A549 (cell line): Measurements from ENCODE around the gene FAM193A.

Experiments used
- CHD2 ChIP-seq: fragments of 150-350 bp; IDR thresholded peaks from 2 replicates; pipeline ENCODE4 v1.6.1; 2014; ENCODE audit warnings: low read length; ENCODE audit not compliant: partially characterized antibody
- CTCF ChIP-seq: fragments of >200 bp; sonication (Bioruptor Twin); formaldehyde crosslinking; IDR thresholded peaks from 3 replicates; pipeline ENCODE4 v1.5.1; 2016
- POLR2A ChIP-seq: IDR thresholded peaks from 2 replicates; pipeline ENCODE4 v1.6.1; 2012; ENCODE audit warnings: mild to moderate bottlenecking, low read length
- RCOR1 ChIP-seq: fragments of 150-350 bp; IDR thresholded peaks from 2 replicates; pipeline ENCODE4 v1.6.1; 2014; ENCODE audit warnings: antibody characterized with exemption, low read length, low read depth

- TF ChIP-seq RCOR1 (no peak), CTCF (no peak), POLR2A (peak; percentile 75), CHD2 (no peak)
These were observed 219.6 kb downstream of the FAM193A start, which contains the start of gene TNIP2 for GRCh38 chr4:2755821-2756690.
